ENCODE results near the gene LMAN2L. TPM values are rescaled to one million over a fixed set of nuclear protein-coding genes. Genes with fewer than 3 reads are reported as not detected.

LMAN2L gene
- total RNA-seq, 1 experiment from 2014 or later: 17.6 TPM

GRCh38 chr2:96701636-96702035, 38.2 kb downstream of the LMAN2L start:
- no CpG with 5 or more reads among the region's 6 CpGs for WGBS (ENCODE audit: extremely low coverage, insufficient read length, low lambda C conversion rate)
- Mint-ChIP-seq H3K27me3 (ENCODE audit: low read depth) (no peaks in the 10 kb centered on the region), H3K9me3 (no peaks in the 10 kb centered on the region), H3K4me1 (no peaks in the 10 kb centered on the region), H3K4me3 (no peak overlapping the region), H3K36me3 (ENCODE audit: insufficient read depth in 1 of 3, low read depth in 3 of 3) (peaks cover 6 to 38% (median 21%) of the 10 kb centered on the region in 3 experiments; a peak in 6 of 7 replicates), H3K27ac (peak overlapping the region in 1 of 3 experiments; percentile 53; a peak in 2 of 7 replicates)
- no peak overlapping the region; the same call in 1 of the 2 replicates for H3K14ac ChIP-seq (ENCODE audit: insufficient read depth, low read length)
- no peak overlapping the region for H3K23ac ChIP-seq (ENCODE audit: insufficient read length, low read depth, low read length)
- no peak overlapping the region for H2BK120ac ChIP-seq (ENCODE audit: low read depth, low read length, poor library complexity, severe bottlenecking)
- H3K4ac ChIP-seq (ENCODE audit: low read depth, low read length): no peak overlapping the region
- no peak overlapping the region for H4K8ac ChIP-seq (replicated peaks; ENCODE audit: insufficient read length, low read depth, low read length)
- no peaks in the 10 kb centered on the region for H3K79me1 ChIP-seq (ENCODE audit: insufficient read depth, low read depth, low read length, poor library complexity, severe bottlenecking)
- no peak overlapping the region for H4K91ac ChIP-seq (ENCODE audit: insufficient read length, low read depth, low read length)
- H3K27me3 ChIP-seq (ENCODE audit: insufficient read depth, low read length): no peaks in the 10 kb centered on the region
- TF ChIP-seq CTCF (conservative IDR thresholded peaks at IDR 0.05): no peak
- H2BK5ac ChIP-seq (ENCODE audit: insufficient read length, low read length): no peak overlapping the region
- no peak overlapping the region for H2AFZ ChIP-seq (ENCODE audit: low read length)
- DNase-seq: no peak
- H3K9me3 ChIP-seq (ENCODE audit: control insufficient read depth, low read depth, low read length): no peaks in the 10 kb centered on the region
- H3K23me2 ChIP-seq (ENCODE audit: insufficient read length, low read depth, low read length, poor library complexity, severe bottlenecking): no peaks in the 10 kb centered on the region
- no peak overlapping the region for H3K4me2 ChIP-seq (ENCODE audit: insufficient read depth, insufficient read length, low read length)
- H3K4me1 ChIP-seq (ENCODE audit: insufficient read depth, low read length): no peaks in the 10 kb centered on the region
- no peak overlapping the region for H3T11ph ChIP-seq (ENCODE audit: low read length)
- no peaks in the 10 kb centered on the region for H4K20me1 ChIP-seq (ENCODE audit: control insufficient read depth, insufficient read depth, insufficient read length)
- H3K9ac ChIP-seq (ENCODE audit: extremely low read depth, insufficient read length, low read length): no peak overlapping the region
- H3K27ac ChIP-seq (ENCODE audit: insufficient read length, low read depth, low read length): no peak overlapping the region
- H2BK12ac ChIP-seq (ENCODE audit: insufficient read length, low read depth, low read length): no peak overlapping the region
- H4K5ac ChIP-seq (ENCODE audit: insufficient read length, low read depth, low read length): no peak overlapping the region
- H2AK5ac ChIP-seq (ENCODE audit: insufficient read length, low read length): no peak overlapping the region
- H3K56ac ChIP-seq (ENCODE audit: insufficient read length, low read depth, low read length): no peak overlapping the region
- no peaks in the 10 kb centered on the region for H3K79me2 ChIP-seq (ENCODE audit: insufficient read depth, low read length)
- H2BK20ac ChIP-seq (ENCODE audit: low read depth, low read length, poor library complexity, severe bottlenecking): no peak overlapping the region
- no peak overlapping the region for H3K18ac ChIP-seq (ENCODE audit: insufficient read length, low read depth, low read length)
- H2BK15ac ChIP-seq (ENCODE audit: low read depth, low read length): no peak overlapping the region

Measured in H9 (cell line).